Stimulated activated CD4-positive, alpha-beta T cell treated with anti-CD3 and anti-CD28 coated beads, TNF-alpha, amount 100 ng/mL, for 48 hours (primary cell): ENCODE data around the gene C8G.

Experiments
- DNase-seq, 3 donors: peaks; one replicate each; pipeline ENCODE4 v3.0.0-alpha.2; 2020; ENCODE audit warnings: low read depth in 3 of 3

Gene C8G

GRCh38 chr9:136944519-136945332 lies at the start of gene C8G, which contains the start of gene FBXW5:
C8G (plus strand) TSS chr9:136945243; CDS start chr9:136945321, 78 bp downstream.
FBXW5 (minus strand) TSS chr9:136944738; CDS start chr9:136944083, 655 bp downstream.
- DNase-seq: peak; percentile 89 to 92 (median 91)

- no peak for DNase-seq
These were observed 49.0 kb upstream of the C8G start for GRCh38 chr9:136896027-136896426.

DNA sequence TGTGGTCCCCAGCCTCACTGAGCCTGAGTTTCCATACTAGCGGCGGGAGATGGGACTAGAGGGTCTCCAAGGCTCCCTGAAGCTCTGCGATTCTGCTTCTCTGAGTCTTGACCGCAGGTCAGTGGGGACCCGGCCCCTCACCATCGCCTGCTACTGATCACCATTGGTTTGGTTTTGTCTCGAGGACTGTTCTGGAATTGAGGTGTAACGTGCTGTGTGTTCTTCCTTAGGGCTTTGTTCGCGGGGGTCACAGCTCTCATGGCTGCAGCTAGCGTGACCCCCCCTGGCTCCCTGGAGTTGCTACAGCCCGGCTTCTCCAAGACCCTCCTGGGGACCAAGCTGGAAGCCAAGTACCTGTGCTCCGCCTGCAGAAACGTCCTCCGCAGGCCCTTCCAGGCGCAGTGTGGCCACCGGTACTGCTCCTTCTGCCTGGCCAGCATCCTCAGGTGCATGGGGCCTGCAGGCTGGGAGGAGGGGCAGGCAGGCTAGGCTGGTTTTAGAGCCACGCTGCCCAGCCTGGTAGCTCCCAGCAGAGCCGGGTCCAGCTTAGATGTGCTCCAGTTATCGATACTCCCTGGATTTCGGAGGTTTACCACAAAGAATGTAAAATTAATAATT lies 46.5 kb upstream of the C8G start:
- no peak for DNase-seq

GRCh38 chr9:136899196-136899595 lies 45.8 kb upstream of the C8G start:
- DNase-seq: no peak

DNA sequence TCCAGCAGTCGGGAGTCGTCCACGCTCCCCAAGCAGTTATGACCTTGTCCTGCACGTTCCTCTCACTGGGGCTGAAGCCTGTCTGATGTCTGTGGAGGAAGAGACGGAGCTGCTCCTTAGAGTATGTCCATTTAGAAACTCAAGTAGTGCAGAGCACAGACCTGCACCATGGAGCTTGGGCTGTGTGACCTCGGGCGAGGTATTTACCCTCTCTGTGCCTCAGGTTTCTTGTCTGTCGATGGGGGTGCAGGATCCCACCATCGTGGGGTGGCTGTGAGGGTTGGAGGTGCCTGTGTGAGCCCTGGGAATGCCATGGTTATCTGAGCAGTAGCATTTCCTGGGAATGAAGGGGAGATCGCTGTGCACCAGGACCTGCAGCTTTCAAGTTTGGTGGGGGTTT lies 44.5 kb upstream of the C8G start:
- DNase-seq: no peak

- no peak for DNase-seq
These were observed 44.0 kb upstream of the C8G start for GRCh38 chr9:136900988-136901515.

- DNase-seq: peak; percentile 50 to 71 (median 58)
These were observed 43.4 kb upstream of the C8G start for GRCh38 chr9:136901516-136902258.

- DNase-seq: peak; percentile 76 to 81 (median 77)
These were observed 42.7 kb upstream of the C8G start for GRCh38 chr9:136902259-136902821.

DNA sequence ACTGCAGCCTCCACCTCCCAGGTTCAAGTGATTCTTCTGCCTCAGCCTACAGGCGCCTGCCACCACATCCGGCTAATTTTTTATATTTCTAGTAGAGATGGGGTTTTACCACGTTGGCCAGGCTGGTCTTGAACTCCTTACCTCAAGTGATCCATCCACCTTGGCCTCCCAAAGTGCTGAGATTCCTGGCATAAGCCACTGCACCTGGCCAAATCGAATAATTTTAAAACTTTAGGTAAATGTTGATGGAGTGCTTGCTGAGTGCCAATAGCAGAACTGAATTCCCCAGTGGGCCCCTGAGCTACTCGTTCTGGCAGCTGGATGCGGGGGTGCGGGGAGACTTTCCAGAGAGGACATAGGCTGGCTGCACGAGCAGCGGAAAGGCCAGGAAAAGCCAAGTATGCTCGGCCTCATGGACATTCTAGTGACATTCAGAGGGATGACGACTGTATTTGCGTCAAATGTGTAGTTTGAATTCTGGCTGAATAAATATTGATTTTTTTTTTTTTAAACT lies 41.9 kb upstream of the C8G start:
- no peak for DNase-seq

- DNase-seq: no peak
These were observed 38.8 kb upstream of the C8G start for GRCh38 chr9:136906266-136906665.

GRCh38 chr9:136907011-136907914 lies 37.8 kb upstream of the C8G start:
- DNase-seq: no peak

DNA sequence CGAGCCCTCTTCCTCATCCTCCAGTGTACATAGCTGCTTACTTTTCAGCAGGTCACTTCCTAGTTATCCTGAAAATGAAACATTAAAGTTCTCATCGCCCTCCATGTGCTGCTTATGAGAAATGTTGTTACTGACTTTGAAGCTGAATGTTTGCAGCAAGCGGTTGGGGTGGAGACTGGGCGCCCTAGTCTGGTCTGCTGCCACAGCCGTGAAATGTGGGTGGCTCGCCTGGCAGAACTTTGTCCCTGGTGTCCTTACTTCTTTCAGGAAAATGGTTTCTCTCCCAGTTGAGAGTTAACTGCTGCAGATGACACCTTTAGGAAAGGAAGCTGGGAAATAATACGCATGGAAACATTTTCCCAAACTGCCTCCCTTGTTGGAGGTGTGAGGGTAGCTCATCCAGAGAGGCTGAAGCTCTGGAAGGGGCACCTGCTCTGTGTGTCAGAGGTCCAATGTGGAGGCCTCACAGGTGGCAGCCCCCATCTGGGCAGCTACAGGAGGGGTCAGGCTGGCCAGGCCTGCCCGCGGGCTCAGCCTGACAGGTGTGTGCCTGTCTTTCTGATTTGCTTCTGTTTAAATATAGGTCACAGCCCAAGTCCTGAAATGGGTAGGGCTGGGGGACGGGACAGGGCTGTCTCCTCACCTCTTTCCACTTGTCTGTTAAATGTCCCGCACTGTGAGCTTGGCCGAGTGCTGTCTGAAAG lies 34.7 kb upstream of the C8G start:
- no peak for DNase-seq

DNA sequence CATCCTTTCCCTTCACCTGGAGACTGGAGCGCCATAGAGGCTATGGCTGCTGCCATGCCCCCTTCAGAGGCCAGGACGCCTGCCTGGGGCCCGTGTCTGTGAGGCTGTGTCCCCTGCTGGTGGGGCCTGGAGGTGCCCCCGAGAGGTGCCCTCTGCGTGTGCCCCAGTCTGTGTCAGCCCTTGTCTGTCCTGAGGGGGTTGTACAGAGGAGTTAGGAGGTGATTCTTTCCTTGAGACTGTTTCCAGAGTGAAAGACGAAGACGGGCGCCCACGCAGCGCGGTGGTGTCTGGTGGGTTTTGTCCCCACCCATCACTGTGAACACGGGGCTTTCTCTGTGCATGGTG lies 34.2 kb upstream of the C8G start:
- DNase-seq: no peak

- no peak for DNase-seq
These were observed 31.2 kb upstream of the C8G start for GRCh38 chr9:136913701-136914438.

DNA sequence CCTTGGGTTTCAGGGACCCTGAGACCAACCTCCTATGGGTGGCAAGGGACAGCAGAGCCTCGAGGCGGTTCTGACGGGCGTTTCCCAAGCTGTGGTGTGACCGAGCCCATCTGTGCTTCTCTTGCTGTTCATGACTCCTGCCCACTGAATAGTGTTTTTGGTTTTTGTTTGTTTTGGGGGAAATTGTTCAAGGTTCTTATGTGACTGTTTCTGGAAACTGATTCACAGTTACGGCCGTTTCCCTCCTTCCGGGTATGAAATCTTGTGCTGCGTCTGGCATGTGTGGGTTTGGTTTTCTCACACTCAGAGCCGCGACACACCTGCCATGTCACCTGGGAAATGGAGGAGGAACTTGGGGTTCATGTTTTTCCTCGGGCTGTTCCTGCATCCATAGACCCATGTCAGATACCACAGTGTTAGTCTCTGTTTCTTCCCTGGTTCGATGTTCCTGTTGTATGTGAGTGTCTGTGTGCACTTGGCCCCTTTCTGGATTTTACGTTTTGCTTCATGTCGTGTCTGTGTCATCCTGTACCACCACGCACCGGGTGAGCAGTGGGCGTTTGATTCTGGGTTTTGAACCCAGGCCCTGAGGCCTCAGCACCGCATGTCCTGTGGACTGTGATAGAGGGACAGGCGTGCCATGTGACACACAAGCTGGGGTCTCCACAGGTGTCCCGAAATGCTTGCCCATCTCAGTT lies 29.3 kb upstream of the C8G start:
- DNase-seq: no peak

DNA sequence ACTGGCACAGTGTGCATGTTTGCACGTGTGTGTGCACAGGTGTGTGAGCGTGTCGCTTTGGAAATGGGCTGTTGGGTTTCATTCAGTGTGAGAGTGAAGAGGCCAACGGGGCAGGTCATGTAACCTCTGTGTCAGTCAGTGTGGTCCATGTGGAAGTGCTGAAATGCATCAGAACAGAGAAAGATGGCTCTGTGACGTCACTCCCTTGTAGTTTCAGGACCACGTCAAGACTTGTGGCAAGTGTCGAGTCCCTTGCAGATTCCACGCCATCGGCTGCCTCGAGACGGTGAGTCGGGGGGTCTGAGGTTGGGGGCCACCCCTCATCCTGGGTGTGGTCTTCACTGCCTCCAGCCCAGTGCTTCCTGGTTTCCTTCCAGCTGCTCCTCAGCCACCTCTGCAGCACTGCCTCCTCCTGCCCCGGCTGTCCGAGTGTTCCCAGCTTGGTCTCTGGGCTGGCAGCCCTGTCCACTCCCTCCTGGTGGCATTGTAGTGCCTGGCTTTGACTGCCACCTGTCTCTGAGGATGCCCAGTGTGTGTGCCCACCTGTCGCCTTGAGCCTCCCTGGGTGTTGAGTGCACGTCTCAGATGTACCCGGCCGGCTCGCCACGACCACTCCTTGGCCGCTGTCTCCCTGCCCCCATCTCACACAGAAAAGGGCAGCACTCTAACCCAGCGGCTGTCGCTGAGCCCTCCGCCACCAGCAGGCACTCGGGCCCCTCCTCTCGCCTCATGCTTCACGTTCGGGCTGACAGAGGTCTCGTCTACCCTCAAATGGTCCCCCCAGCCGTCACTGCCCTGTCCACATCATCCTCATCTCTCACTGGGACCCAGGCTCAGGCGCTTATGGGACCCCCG lies 28.5 kb upstream of the C8G start:
- no peak for DNase-seq

GRCh38 chr9:136917902-136918301 lies 27.1 kb upstream of the C8G start:
- DNase-seq: no peak

GRCh38 chr9:136920069-136920468 lies 25.0 kb upstream of the C8G start:
- no peak for DNase-seq
